CD4-positive, CD25-positive, alpha-beta regulatory T cell (primary cell): ENCODE data around the gene AKAP10. TPM values are rescaled to one million over a fixed set of nuclear protein-coding genes. Genes with fewer than 3 reads are reported as not detected.
A peak's percentile ranks its signal among the peaks of the same experiment; 100 is the strongest.

ENCODE experiments used
- ATAC-seq, 2 donors: fragments of 150-1000 bp; cut with Tn5 transposase; one replicate each; pipeline ENCODE4 v1.10.0; 2021; ENCODE audit warnings: low read depth in 2 of 2, moderate number of reproducible peaks in 2 of 2, moderate library complexity in 1 of 2
- DNase-seq, 3 donors: peaks; one replicate each; pipeline versions ENCODE4 v3.0.0 to v3.0.0-alpha.2; 2012 to 2022; ENCODE audit warnings: mixed read lengths in 1 of 3
- H3K27ac ChIP-seq: one replicate; pipeline ENCODE4 v1.7.0; 2013; ENCODE audit warnings: mild to moderate bottlenecking, low read length; ENCODE audit not compliant: insufficient read depth, poor library complexity, severe bottlenecking
- H3K27me3 ChIP-seq: one replicate; pipeline ENCODE4 v1.7.0; 2013; ENCODE audit warnings: low read length; ENCODE audit not compliant: control insufficient read depth, insufficient read depth
- H3K36me3 ChIP-seq: one replicate; pipeline ENCODE4 v1.7.0; 2013; ENCODE audit warnings: mild to moderate bottlenecking, low read length, moderate library complexity; ENCODE audit not compliant: control insufficient read depth, insufficient read depth
- H3K4me1 ChIP-seq: 2 replicates; pipeline ENCODE4 v1.7.0; 2013; ENCODE audit warnings: mild to moderate bottlenecking, low read length; ENCODE audit not compliant: insufficient read depth, control insufficient read depth, poor library complexity, severe bottlenecking
- H3K4me3 ChIP-seq: one replicate; pipeline ENCODE4 v1.7.0; 2013; ENCODE audit warnings: low read depth, mild to moderate bottlenecking, low read length, moderate library complexity
- H3K9me3 ChIP-seq, 2 experiments: 1 replicate in 1 of 2; 2 replicates in 1 of 2; pipeline ENCODE4 v1.7.0; 2013; ENCODE audit warnings: low read length in 2 of 2, mild to moderate bottlenecking in 1 of 2, moderate library complexity in 1 of 2; ENCODE audit not compliant: control insufficient read depth in 2 of 2
- H3K27ac Mint-ChIP-seq, 3 donors: one replicate each; pipeline ENCODE4 v1.8.0; 2020 to 2022; ENCODE audit warnings: mild to moderate bottlenecking in 3 of 3, mixed read lengths in 3 of 3, moderate library complexity in 2 of 3
- H3K27me3 Mint-ChIP-seq: one replicate; pipeline ENCODE4 v1.8.0; 2022; ENCODE audit warnings: mild to moderate bottlenecking, mixed read lengths
- H3K36me3 Mint-ChIP-seq: one replicate; pipeline ENCODE4 v1.8.0; 2020; ENCODE audit warnings: mixed read lengths
- H3K4me1 Mint-ChIP-seq, 4 donors: one replicate each; pipeline ENCODE4 v1.8.0; 2020 to 2022; ENCODE audit warnings: mixed read lengths in 4 of 4, mild to moderate bottlenecking in 1 of 4
- H3K4me3 Mint-ChIP-seq, 4 donors: one replicate each; pipeline ENCODE4 v1.8.0; 2020 to 2022; ENCODE audit warnings: mild to moderate bottlenecking in 4 of 4, mixed read lengths in 4 of 4, moderate library complexity in 3 of 4
- H3K9me3 Mint-ChIP-seq, 7 donors: one replicate each; pipeline ENCODE4 v1.8.0; 2020 to 2022; ENCODE audit warnings: mixed read lengths in 7 of 7, mild to moderate bottlenecking in 3 of 7, moderate library complexity in 2 of 7
- polyA plus RNA-seq, 4 donors: library from polyadenylated mRNA; unstranded; fragments of 300-500 nt; fragmentation: Illumina TruSeq; gene quantifications; one replicate each; pipeline ENCODE4 v1.2.3, GENCODE V29; 2021
- total RNA-seq: library from RNA; stranded (reverse); gene quantifications from one replicate; pipeline ENCODE4 v1.2.3, GENCODE V29; 2022

The AKAP10 gene
- total and polyA plus RNA-seq, 5 donors from 2014 or later: 17.7 to 46.2 (median 19.0) TPM

- H3K9me3 ChIP-seq: no peaks in the 10 kb centered on the region
Observed at GRCh38 chr17:19987897-19988296, 10.3 kb upstream of the AKAP10 start.

GRCh38 chr17:19986941-19987861 lies 9.6 kb upstream of the AKAP10 start:
- ATAC-seq: no peak
- DNase-seq: peak in 1 of 3 donors; percentile 28
- Mint-ChIP-seq H3K9me3 (no peaks in the 10 kb centered on the region), H3K36me3 (no peaks in the 10 kb centered on the region), H3K4me3 (no peak overlapping the region), H3K4me1 (no peaks in the 10 kb centered on the region), H3K27me3 (peaks cover 34% of the 10 kb centered on the region), H3K27ac (peak overlapping the region in 1 of 3 donors; percentile 41)
- Histone ChIP-seq H3K27ac (no peak overlapping the region), H3K4me1 (no peaks in the 10 kb centered on the region), H3K27me3 (no peaks in the 10 kb centered on the region), H3K36me3 (no peaks in the 10 kb centered on the region), H3K4me3 (no peak overlapping the region), H3K9me3 (no peaks in the 10 kb centered on the region)

More at GRCh38 chr17:19987897-19988296, 10.3 kb upstream of the AKAP10 start:
- Histone ChIP-seq H3K4me1 (peaks cover 2% of the 10 kb centered on the region), H3K4me3 (no peak overlapping the region), H3K27me3 (no peaks in the 10 kb centered on the region), H3K36me3 (no peaks in the 10 kb centered on the region), H3K27ac (no peak overlapping the region)
- no peak overlapping the region for H3K27ac Mint-ChIP-seq
- no peaks in the 10 kb centered on the region for H3K36me3 Mint-ChIP-seq
- no peaks in the 10 kb centered on the region for H3K9me3 Mint-ChIP-seq
- peaks cover 0 to 4% (median 2%) of the 10 kb centered on the region in 4 donors for H3K4me1 Mint-ChIP-seq
- DNase-seq (no peak), ATAC-seq (no peak)
- peaks cover 41% of the 10 kb centered on the region for H3K27me3 Mint-ChIP-seq
- H3K4me3 Mint-ChIP-seq: no peak overlapping the region

- ATAC-seq (no peak), DNase-seq (no peak)
- Mint-ChIP-seq H3K27me3 (no peaks in the 10 kb centered on the region), H3K9me3 (peaks cover 0 to 2% (median 0%) of the 10 kb centered on the region in 7 donors), H3K36me3 (peaks cover 8% of the 10 kb centered on the region), H3K4me1 (peaks cover 7 to 31% (median 21%) of the 10 kb centered on the region in 4 donors), H3K27ac (no peak overlapping the region), H3K4me3 (peak overlapping the region in 3 of 4 donors; percentile 48 to 77 (median 74))
- H3K27me3 ChIP-seq: no peaks in the 10 kb centered on the region
- no peak overlapping the region for H3K27ac ChIP-seq
- no peak overlapping the region for H3K4me3 ChIP-seq
- H3K9me3 ChIP-seq: no peaks in the 10 kb centered on the region
- peaks cover 21% of the 10 kb centered on the region for H3K4me1 ChIP-seq
- no peaks in the 10 kb centered on the region for H3K36me3 ChIP-seq
Observed at GRCh38 chr17:19979917-19980770, 2.5 kb upstream of the AKAP10 start.

- no peak for DNase-seq
- ATAC-seq: no peak
- no peaks in the 10 kb centered on the region for H3K9me3 ChIP-seq
- H3K4me3 ChIP-seq: peak overlapping the region; percentile 87
- peaks cover 14 to 44% (median 27%) of the 10 kb centered on the region in 4 donors for H3K4me1 Mint-ChIP-seq
- peak overlapping the region; percentile 95 to 99 (median 97) for H3K4me3 Mint-ChIP-seq
- H3K9me3 Mint-ChIP-seq: peaks cover 0 to 2% (median 0%) of the 10 kb centered on the region in 7 donors
- peak overlapping the region; percentile 91 for H3K27ac ChIP-seq
- H3K27ac Mint-ChIP-seq: peak overlapping the region; percentile 94 to 99 (median 97)
- H3K4me1 ChIP-seq: peaks cover 21% of the 10 kb centered on the region
- no peaks in the 10 kb centered on the region for H3K36me3 ChIP-seq
- H3K36me3 Mint-ChIP-seq: peaks cover 11% of the 10 kb centered on the region
- H3K27me3 ChIP-seq: no peaks in the 10 kb centered on the region
- no peaks in the 10 kb centered on the region for H3K27me3 Mint-ChIP-seq
Observed at GRCh38 chr17:19978805-19979211, 1.2 kb upstream of the AKAP10 start.

GRCh38 chr17:19978209-19978802 lies 678 bp upstream of the AKAP10 start:
- Histone ChIP-seq H3K4me1 (peaks cover 24% of the 10 kb centered on the region), H3K27ac (peak overlapping the region; percentile 91), H3K4me3 (peak overlapping the region; percentile 87), H3K27me3 (no peaks in the 10 kb centered on the region), H3K9me3 (no peaks in the 10 kb centered on the region), H3K36me3 (no peaks in the 10 kb centered on the region)
- peak in 2 of 3 donors; percentile 20 to 64 for DNase-seq
- H3K27ac Mint-ChIP-seq: peak overlapping the region; percentile 94 to 99 (median 97)
- H3K4me3 Mint-ChIP-seq: peak overlapping the region; percentile 95 to 99 (median 97)
- H3K4me1 Mint-ChIP-seq: peaks cover 19 to 49% (median 31%) of the 10 kb centered on the region in 4 donors
- H3K27me3 Mint-ChIP-seq: no peaks in the 10 kb centered on the region
- peaks cover 0 to 2% (median 0%) of the 10 kb centered on the region in 7 donors for H3K9me3 Mint-ChIP-seq
- peaks cover 15% of the 10 kb centered on the region for H3K36me3 Mint-ChIP-seq
- peak in 1 of 2 donors; percentile 3 for ATAC-seq

- ATAC-seq: no peak
- Histone ChIP-seq H3K9me3 (no peaks in the 10 kb centered on the region), H3K27me3 (no peaks in the 10 kb centered on the region), H3K36me3 (peaks cover 12% of the 10 kb centered on the region), H3K4me1 (peaks cover 24% of the 10 kb centered on the region), H3K4me3 (peak overlapping the region; percentile 4), H3K27ac (no peak overlapping the region)
- no peaks in the 10 kb centered on the region for H3K27me3 Mint-ChIP-seq
- H3K27ac Mint-ChIP-seq: peak overlapping the region; percentile 43 to 53 (median 50)
- H3K36me3 Mint-ChIP-seq: peaks cover 22% of the 10 kb centered on the region
- peaks cover 0 to 4% (median 0%) of the 10 kb centered on the region in 7 donors for H3K9me3 Mint-ChIP-seq
- DNase-seq: no peak
- H3K4me1 Mint-ChIP-seq: peaks cover 22 to 67% (median 46%) of the 10 kb centered on the region in 4 donors
- peak overlapping the region; percentile 45 to 91 (median 72) for H3K4me3 Mint-ChIP-seq
Observed at GRCh38 chr17:19975601-19976000, 2.0 kb downstream of the AKAP10 start.

- Histone ChIP-seq H3K9me3 (no peaks in the 10 kb centered on the region), H3K27ac (no peak overlapping the region), H3K27me3 (no peaks in the 10 kb centered on the region), H3K36me3 (peaks cover 30% of the 10 kb centered on the region), H3K4me1 (peaks cover 20% of the 10 kb centered on the region), H3K4me3 (no peak overlapping the region)
- Mint-ChIP-seq H3K27ac (peak overlapping the region in 1 of 3 donors; percentile 84), H3K27me3 (no peaks in the 10 kb centered on the region), H3K4me3 (peak overlapping the region in 3 of 4 donors; percentile 36 to 78 (median 39)), H3K36me3 (peaks cover 40% of the 10 kb centered on the region), H3K4me1 (peaks cover 34 to 74% (median 54%) of the 10 kb centered on the region in 4 donors), H3K9me3 (peaks cover 0 to 4% (median 0%) of the 10 kb centered on the region in 7 donors)
- ATAC-seq (no peak), DNase-seq (no peak)
Observed at GRCh38 chr17:19973156-19973555, 4.5 kb downstream of the AKAP10 start.
